DMS114 treated with DMSO at 0.1 percent for 48 hours (cell line): ENCODE results near the gene CFC1.
"Not testable (repeated sequence)": the region's sequence is repeated elsewhere in the genome, so short reads cannot be mapped to it uniquely, and the experiment has no call there.

Source experiments
- DNase-seq: peaks from one replicate; lab custom pipeline; 2025; ENCODE audit not compliant: unreplicated experiment; lab: John Stamatoyannopoulos, UW

The CFC1 gene

GRCh38 chr2:130599393-130599792, at the start of gene CFC1:
Gene CFC1 (minus strand): TSS chr2:130599575. CDS start chr2:130599287, 288 bp downstream.
- not testable (repeated sequence) for DNase-seq

GRCh38 chr2:130641688-130642087, 42.3 kb upstream of the CFC1 start:
- not testable (repeated sequence) for DNase-seq

- not testable (repeated sequence) for DNase-seq
Measured at GRCh38 chr2:130638973-130639372, 39.6 kb upstream of the CFC1 start.

GRCh38 chr2:130628784-130629475, 29.6 kb upstream of the CFC1 start:
- not testable (repeated sequence) for DNase-seq

- DNase-seq, result not testable (repeated sequence)
Measured at GRCh38 chr2:130611140-130611539, 11.8 kb upstream of the CFC1 start, which contains the start of gene POTEJ. Gene POTEJ (plus strand): TSS chr2:130611440. CDS start chr2:130611533, 93 bp downstream.

- not testable (repeated sequence) for DNase-seq
Measured at GRCh38 chr2:130610486-130610885, 11.1 kb upstream of the CFC1 start.

GRCh38 chr2:130609002-130609920, 9.9 kb upstream of the CFC1 start:
- DNase-seq, result not testable (repeated sequence)

GRCh38 chr2:130608276-130609001, 9.1 kb upstream of the CFC1 start:
- not testable (repeated sequence) for DNase-seq

- DNase-seq, result not testable (repeated sequence)
Measured at GRCh38 chr2:130601648-130602302, 2.4 kb upstream of the CFC1 start.

GRCh38 chr2:130599926-130600325, 551 bp upstream of the CFC1 start:
- DNase-seq, result not testable (repeated sequence)

- not testable (repeated sequence) for DNase-seq
Measured at GRCh38 chr2:130598463-130598862, 912 bp downstream of the CFC1 start.

- DNase-seq, result not testable (repeated sequence)
Measured at GRCh38 chr2:130597994-130598393, 1.4 kb downstream of the CFC1 start.

- not testable (repeated sequence) for DNase-seq
Measured at GRCh38 chr2:130596757-130597156, 2.6 kb downstream of the CFC1 start.

GRCh38 chr2:130594011-130594410, 5.4 kb downstream of the CFC1 start:
- DNase-seq, result not testable (repeated sequence)

- DNase-seq, result not testable (repeated sequence)
Measured at GRCh38 chr2:130592791-130593414, 6.5 kb downstream of the CFC1 start.

- DNase-seq, result not testable (repeated sequence)
Measured at GRCh38 chr2:130590842-130591359, 8.5 kb downstream of the CFC1 start.

GRCh38 chr2:130590170-130590841, 9.1 kb downstream of the CFC1 start:
- DNase-seq, result not testable (repeated sequence)

GRCh38 chr2:130588688-130589458, 10.5 kb downstream of the CFC1 start:
- not testable (repeated sequence) for DNase-seq
